GM19193 (cell line): ENCODE results near the gene RTP1.

Experiments used
- POLR2A ChIP-seq: IDR thresholded peaks from 4 replicates; pipeline ENCODE4 v1.6.1; 2011; ENCODE audit not compliant: insufficient read depth, insufficient read length; ENCODE audit errors: extremely low read depth

The RTP1 gene

DNA sequence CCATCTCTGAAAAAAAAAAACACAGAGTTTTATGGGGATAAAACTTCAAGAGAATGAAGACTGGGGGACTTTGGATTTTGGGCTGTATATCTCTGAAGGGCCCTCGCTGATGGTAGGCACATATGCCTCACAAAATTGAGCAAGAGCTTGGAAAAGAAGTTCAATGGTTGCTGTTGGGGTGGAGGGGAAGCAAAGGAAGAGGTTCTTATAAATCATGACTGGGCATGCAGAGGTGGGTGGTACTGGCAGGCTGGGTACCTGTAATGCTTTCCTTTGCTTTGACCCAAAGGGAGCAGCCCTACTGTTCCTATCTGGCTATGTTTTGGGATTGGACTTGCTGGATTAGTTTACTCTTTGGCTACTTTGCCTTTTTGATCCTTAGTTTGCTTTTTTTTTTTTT lies 6.0 kb upstream of the RTP1 start:
- no peak for TF ChIP-seq POLR2A

DNA sequence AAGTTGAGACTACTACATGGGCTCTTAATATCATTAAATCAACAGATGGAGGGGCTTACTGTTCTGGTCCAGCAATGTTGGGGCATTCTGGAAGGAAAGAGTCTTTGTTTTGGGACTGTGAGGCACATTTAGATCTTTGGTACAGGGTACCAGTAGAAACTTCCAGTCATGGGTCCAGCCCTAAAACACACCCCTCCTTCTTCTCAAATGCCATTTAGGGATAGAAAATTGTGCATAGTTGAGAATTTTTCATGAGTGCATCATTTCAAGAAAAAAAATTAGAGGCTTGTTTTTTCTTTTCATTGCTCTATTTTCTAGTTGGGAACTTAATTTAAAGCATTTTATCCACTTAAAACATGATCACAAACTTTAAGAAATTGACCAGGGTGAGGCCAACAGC lies 4.1 kb upstream of the RTP1 start:
- no peak for TF ChIP-seq POLR2A

DNA sequence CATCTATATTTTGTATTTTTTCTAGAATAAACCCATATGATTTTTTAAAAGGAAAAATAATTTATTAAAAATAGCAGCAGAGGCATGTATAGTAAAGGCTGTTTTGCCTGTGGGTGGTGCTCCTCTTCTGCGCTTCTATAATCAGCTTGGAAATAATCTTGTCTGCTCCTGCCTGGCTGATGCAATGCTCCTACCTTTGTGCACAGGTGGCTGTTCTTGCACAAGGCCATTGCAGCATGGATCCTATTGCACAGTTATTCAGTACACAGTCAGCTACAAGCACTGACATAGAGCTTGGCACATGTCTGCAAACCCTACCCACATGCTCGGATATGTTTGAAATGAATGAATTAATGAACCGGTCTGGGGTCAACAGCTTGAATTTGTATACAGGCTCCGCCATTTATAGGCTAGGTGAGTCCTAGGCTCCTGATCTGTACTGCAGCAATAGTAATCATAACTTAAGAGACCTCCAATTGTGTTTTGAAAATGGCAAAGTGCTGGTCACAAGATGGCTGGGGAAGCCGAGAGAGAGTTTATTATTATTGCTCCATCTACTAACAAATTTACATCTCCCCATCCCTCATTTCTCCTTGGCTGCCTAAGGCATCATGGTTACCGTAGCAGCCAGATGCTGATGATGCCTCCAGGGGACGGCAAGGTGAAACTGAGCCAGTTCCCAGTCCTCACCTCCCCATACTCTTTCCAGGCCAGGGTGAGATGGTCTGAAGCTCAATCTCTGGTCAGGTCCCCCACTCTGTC lies 532 bp upstream of the RTP1 start:
- no peak for TF ChIP-seq POLR2A

DNA sequence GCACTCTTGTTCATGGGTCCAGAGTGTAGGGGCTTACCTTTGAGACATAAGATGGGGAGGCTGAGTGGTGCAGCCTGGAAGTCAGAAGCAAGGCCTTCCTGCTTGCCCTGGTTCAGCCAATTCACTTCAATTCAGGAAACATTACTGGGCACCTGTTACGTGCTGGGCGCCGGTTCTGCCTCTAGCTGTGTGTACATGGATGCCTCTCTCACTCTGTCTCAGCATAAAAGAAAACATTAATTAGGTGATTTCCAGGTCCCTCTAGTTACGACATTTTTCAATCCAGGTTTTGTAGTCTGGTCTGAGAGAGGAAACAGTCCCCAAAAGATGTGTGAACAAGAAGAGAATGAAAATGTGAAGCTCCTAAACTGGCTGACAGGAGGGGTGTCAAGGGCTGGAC lies 1.2 kb downstream of the RTP1 start:
- TF ChIP-seq POLR2A = no peak

DNA sequence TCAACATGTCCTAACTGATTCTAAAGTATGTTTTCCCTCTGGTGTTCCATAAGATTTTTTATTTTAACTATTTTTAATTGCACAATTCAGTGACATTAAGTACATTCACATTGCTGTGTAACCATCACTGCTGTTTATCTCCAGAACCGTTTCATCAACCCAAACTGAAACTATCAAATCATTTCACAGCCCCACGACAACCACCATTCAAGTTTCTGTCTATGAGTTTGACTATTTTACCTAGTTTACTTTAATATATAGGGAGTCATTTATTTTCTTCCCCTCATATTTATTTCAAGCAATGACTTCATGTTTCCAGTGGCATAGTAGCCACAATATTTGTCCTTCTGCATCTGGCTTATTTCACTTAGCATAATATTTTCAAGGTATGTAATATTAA lies 8.4 kb downstream of the RTP1 start:
- TF ChIP-seq POLR2A = no peak

DNA sequence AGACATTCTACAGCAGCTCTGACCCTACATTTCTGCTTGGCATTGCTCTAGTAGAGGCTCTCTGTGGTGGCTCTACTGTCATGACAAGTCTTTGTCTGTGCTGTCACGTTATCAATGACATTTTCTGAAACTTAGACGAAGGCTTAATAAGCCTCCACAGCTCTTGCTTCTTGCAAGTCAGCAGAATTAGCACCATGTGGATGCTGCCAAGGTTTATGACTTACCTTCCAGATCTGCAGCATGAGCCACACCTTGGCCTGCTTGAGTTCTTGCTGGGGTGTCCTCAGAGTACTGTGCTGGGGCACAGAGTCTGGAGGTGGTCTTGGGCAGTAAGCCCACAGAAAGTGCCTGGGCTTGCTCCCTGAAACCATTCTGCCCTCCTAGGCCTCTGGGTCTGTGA lies 9.8 kb downstream of the RTP1 start:
- no peak for TF ChIP-seq POLR2A

DNA sequence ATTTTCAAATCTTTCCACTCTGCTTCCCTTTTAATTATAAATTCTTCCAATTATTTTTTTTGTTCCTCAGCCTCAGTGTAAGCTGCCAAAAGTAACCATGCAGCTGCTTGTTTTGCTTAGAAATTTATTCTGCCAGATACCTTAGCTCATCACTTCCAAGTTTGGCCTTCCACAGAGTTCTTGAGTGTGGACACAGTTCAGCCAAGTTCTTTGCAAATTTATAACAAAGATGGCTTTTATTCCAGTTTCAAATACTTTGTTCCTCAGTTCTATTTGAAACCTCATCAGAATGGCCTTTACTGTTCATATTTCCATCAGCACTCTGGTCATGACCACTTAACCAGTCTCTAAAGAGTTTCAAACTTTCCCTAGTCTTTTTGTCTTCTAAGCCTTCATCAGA lies 10.3 kb downstream of the RTP1 start:
- TF ChIP-seq POLR2A = no peak

DNA sequence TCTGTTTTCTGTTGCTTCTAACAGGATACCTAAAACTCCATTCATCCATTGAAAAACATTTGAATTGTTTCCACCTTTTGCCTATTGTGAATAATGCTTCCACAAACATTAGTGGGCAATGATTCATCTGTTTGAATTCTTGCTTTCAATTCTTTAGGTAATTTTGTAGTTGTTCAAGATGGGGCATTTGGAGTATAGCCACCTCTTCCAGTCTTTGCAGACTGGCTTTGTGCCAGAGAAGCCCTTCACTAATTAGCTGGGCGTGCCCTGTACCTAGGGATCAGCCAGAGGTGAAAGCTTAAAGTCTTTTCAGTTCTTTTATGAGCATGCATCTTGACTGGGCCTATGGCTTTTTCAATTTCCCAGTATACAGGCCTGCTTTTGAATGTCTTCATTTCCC lies 10.9 kb downstream of the RTP1 start:
- TF ChIP-seq POLR2A = no peak

DNA sequence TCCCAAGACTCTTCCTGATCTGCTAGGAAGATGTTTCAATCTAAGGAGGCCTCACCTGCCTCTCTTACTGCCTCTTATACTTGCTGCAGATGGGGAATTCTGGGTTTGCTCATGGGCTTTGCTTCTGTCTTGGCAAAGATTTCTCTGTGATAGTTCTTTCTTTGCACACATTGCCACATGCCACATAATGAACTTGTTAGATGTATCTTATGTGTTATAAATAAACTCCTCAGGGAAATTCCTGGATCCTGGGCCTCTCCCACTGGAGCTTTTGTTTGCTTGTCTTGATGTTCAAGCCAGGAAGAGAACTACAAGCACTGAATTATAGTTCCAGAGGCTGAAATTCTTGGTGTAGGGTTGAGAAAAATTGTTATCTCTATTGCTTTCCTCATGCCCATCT lies 12.2 kb downstream of the RTP1 start:
- no peak for TF ChIP-seq POLR2A

DNA sequence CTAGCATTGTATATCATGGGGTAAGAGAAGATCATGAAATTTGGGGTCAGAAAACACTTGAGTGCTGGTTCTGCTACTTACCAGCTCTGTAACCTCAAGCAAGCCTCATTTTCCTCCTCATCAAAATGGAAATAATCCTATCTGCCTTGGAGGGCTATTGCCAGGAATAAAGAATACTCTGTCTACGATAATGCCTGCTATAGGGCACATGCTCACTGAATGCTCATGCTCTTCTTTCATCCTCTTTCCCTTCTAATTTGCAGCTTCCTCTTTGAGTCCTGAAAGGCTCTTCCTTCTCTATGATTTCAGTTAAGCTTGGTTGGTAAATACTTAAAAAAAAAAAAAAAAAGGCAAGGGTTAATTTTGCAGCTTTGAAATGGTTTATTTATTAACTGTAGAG lies 12.8 kb downstream of the RTP1 start:
- TF ChIP-seq POLR2A = no peak

DNA sequence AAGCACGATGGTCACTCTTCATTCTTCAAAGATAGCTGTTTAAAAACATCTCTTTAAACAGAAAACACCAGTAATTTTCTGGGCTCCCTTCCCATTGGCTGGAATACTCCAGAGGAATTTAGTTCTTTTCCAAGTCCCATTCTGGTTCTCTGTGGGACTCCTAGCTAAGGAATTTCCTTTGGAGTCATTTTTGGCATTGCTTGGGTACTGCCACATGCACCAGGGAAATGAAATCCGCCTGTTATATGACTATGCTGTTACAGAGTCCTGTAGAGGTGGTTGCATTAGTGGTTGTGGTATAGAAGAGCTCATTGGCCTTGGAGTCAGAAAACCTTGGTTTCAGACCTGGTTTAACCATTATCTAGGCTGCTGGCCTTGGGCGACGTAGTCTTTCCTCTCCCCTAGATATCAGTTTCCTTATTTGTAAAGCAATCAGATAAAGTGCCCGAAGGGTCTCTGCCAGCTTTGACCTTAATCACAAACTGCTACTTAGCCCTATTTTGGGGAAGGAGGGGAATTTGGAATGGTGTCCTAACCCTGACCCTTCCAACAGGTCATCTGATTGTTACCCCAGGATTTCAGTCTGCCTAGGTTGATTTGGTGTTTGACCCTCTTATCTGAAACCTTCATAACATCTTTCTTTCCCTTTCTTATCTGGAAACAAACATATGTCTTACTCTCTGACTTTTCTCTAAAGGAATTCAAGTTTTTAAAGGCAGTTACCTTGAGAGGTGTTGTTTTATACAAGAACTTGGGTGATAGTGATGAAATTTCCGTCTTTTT lies 13.4 kb downstream of the RTP1 start:
- TF ChIP-seq POLR2A = no peak

DNA sequence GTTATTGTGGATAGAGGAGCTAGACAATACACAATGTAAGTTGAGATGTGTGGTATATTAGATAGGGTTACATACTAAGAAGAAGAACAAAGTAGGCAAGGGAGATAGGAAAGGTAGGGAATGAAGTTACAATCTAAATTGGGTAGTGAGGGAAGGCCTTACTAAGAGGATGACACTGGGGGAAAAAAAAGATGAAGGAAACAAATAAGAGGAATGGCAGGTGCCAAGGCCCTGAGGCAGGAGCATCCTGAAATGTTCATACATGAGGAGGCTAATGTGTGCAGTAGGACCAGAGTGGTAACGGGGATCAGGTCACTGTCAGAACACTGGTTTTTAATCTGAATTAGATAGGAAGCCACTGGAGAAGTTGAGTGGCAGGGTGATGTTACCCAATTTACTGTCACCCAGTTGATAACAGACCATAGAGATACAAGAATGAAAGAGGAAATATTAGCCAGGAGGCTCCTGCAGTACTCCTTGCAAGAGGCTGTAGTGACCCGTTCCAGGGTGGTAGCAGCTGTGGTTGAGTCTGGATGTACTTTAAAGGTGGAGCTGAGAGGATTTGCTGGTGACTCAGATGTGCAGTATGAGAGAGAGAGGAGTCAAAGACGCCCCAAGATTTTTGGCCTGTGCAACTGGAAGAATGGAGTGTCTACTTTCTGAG lies 14.4 kb downstream of the RTP1 start:
- no peak for TF ChIP-seq POLR2A

DNA sequence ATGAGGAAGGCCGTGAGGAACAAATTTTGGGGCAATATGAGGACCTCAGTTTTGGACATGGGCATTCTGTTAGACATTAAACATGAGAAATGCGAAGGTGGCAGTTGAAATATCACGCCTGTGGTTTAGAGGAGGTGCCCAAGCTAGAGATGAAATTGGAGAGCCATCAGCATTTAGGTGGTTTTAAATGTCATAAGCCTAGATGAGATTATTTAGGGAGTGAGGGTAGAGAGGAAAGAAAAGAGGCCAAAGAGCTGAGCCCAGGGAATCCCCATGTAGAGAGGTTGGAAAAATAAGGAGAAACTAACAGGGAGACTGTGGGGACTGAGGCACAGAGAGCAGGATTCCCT lies 14.9 kb downstream of the RTP1 start:
- no peak for TF ChIP-seq POLR2A

DNA sequence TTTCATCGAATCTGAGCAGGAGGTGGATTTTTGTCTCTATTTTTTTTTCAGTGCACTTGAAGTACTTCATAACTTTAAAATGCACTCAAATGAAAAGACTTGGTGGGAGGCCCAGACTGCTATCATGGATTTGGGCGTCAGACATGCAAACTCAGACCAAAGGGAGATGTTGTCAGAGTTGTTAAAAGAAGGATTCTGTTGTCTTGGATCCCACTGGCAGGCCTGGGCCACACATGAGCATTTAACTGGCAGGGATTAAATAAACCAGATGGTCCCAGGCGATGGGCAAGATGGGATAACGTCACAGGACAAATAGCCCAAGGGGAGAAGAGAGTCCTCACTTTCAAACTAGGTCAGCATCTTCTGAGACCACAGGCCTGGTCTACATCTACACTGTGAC lies 15.4 kb downstream of the RTP1 start:
- TF ChIP-seq POLR2A = no peak

DNA sequence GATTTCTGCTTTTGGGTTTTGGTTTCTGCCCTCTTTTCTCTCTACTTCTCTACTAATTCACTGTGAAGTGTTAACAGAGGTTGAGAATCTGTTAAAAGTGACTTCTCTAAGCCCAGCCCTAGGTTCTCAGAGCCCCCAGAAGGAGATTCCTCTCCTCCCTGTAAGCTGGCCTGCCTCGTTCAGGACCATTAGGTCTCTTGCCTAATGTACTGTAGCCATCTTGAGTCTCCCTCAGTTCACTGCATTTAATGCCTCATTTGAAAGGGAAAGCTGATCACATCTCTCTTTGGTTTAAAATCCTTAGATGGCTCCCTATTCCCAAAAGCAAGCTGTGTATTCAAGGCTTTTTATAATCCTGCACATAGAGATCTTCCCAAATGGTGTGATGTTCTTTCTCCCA lies 16.3 kb downstream of the RTP1 start:
- no peak for TF ChIP-seq POLR2A

DNA sequence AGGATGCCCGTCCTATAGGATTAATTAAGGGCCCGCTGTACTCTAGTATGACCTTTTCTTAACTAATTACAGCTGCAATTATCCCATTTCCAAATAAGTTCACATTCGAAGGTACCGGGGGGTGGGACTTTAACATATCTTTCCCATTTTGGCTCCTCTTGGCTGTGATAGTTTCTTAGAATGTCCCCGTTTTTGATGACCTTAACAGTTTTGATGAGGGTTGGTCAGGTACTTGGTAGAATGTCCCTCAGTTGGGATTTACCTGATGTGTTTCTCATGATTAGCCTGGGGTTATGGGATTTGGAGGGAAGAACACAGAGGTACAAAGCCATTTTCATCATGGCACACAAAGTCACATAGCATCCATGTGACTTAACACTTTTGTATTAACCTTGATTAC lies 18.2 kb downstream of the RTP1 start:
- no peak for TF ChIP-seq POLR2A

DNA sequence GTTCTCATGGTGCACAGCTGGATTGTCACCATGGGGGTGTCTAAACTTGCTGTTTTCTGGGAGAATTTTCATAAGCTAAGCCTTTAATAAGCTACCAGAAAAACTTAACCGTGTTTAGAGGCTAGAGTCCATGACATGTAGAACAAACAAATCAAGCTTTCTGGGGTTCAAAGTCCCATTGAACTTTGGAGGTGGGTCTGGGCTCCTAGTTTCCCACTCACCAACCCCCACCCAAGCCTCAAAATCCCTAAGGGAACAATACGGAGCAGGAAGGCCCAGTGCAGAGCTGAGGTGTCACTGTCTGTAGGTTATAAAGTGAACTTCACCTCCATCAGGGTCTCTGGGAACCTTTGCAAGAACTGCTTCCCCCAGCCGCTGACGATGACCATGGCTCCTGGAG lies 25.5 kb downstream of the RTP1 start:
- no peak for TF ChIP-seq POLR2A

DNA sequence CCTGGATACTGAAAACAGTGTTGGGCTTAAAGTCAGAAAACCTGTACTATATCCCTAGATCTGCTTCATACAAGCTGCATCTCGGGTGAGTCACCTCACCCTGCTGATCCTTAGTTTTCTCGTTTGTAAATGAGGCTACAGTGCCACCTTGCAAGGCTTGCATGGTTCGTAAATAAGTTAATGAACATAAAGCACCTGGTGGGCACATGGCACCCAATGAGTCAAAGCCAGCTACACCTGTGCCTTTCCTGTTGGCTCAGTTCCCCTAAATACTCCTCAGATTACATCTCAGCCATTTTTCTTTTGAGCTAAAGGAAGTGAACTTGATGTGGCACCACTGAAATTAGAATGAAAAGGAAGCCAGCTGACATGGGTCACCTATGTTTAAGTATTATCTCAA lies 26.5 kb downstream of the RTP1 start:
- no peak for TF ChIP-seq POLR2A
